Measurements from ENCODE around the gene YIPF7.

YIPF7 gene

DNA sequence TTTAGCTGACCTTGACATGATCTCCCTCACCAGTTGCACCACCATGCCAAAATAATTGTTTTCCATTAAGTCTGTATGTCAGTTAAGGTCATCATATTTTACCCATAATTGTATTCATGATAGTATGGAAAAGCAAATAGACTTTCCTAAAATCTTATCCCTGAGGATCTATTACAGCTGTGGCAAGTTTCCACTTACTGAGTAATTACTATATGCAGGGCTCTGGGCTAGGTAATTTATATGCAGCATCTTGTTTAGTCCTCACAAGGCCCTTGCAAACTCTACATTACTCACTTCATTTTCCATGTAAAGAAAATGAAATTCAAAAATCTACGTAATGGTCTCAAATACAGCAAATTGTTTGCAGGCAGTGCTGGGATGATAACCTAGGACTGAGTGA, 34.8 kb downstream of the YIPF7 start:
- no peak for DNase-seq (ENCODE audit: low read depth)

DNA sequence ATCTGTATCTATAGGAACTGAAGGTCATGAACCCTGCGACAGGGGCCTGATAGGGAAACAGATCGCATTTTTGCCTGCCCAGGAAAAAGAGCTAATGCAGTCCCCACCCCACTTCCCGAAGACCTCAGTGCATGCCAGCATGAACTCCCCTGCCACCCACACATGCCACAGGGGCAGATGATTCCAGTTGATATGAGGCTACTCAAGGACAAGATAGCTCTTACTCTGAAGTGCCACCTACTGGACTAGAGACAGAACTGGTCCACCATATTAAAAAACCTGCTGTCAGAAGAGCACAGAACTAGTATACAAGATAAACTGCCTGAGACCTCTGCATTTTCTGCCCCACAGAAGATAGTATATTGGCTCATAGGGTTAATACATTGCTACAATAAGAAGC, 68.0 kb downstream of the YIPF7 start:
- DNase-seq (ENCODE audit: low read depth), result no peak

DNA sequence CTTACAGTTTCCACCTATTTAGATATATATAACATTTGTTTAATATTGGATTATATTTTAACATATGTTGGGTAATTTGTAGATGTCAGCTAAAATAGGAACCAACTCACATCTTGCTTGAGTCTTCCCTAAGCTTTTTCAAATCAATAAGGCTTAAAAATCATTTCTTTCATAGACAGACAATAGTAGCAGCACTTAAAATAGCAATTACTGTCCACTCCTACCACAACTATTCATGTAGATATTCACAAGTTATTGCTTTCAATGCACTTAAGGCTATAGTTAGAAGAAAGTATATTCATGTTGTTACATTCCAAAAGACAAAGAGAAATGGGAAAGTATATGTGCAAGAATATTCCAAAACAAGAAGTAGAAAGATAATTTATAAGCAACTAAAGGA, 71.2 kb downstream of the YIPF7 start:
- no peak for DNase-seq (ENCODE audit: low read depth)

DNA sequence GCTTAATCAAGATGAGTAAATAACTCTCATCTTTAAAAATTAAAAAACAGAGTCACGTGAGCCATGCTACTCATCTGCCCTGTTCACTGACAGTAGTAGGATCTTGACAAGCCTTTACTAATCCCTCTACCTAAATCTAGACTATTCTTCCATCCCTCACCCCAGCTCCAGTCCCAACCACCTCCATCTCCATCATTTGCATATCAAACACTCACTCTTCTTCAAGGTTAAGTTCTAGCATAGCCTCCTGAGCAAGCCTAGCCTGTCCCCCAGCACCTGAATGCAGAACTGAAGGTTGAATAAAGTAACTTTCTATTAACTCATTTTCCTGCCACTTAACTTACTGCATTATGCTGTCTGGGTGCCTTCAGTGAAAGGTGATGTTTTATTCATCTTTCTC, 72.5 kb downstream of the YIPF7 start:
- no peak for DNase-seq (ENCODE audit: low read depth)

Measured in HS-27A (cell line).